ENCODE results near the gene C1orf226. TPM values are rescaled to one million over a fixed set of nuclear protein-coding genes. Genes with fewer than 3 reads are reported as not detected.
"Not testable (repeated sequence)": the region's sequence is repeated elsewhere in the genome, so short reads cannot be mapped to it uniquely, and the experiment has no call there.

C1orf226 gene
- polyA plus RNA-seq, 3 donors: 15.1 to 32.9 (median 19.7) TPM

DNA sequence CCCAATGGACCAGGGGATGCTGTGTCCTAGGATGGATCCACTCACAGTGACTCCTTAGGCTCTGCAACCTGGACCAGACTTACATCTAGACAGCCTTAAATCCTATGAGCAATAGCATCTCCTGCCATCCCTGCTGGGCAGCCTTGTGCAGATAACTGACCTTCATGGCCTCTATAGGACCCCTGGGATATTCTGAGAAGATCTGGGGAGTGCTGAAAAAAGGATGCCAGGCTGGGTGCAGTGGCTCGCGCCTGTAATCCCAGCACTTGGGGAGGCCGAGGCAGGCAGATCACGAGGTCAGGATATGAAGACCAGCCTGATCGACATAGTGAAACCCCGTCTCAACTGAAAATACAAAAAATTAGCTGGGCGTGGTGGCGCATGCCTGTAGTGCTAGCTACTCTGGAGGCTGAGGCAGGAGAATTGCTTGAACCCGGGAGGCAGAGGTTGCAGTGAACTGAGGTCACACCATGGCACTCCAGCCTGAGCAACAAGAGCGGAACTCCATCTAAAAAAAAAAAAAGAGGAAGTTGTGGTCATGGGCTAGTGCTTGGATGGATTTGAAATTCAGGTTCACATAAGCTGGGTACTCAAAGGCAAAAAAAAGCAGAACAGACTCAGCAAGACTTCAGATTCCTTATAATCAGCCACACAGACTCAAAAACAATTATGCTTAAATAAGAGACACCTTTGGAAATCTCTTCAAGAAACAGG, 41.3 kb downstream of the C1orf226 start:
- no peak for DNase-seq (ENCODE audit: extremely low read depth in 1 of 11, low read depth in 9 of 11, low spot score in 4 of 11)

DNA sequence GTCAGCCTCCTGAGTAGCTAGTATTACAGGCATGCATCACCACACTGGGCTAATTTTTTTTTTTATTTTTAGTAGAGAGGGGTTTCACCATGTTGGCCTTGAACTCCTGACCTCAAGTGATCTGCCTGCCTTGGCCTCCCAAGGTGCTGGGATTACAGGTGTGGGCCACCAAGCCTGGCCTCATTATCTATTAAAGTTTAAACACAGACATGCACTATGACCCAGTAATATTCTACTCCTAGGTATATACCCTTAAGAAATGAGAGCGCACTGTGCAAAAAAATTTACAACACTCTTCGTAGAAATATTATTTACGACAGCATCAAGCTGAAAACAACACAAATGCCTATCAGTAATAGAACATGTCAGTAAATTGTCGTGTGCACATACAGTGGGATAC, 49.1 kb downstream of the C1orf226 start:
- DNase-seq (ENCODE audit: extremely low read depth in 1 of 11, low read depth in 9 of 11, low spot score in 4 of 11): no peak

DNA sequence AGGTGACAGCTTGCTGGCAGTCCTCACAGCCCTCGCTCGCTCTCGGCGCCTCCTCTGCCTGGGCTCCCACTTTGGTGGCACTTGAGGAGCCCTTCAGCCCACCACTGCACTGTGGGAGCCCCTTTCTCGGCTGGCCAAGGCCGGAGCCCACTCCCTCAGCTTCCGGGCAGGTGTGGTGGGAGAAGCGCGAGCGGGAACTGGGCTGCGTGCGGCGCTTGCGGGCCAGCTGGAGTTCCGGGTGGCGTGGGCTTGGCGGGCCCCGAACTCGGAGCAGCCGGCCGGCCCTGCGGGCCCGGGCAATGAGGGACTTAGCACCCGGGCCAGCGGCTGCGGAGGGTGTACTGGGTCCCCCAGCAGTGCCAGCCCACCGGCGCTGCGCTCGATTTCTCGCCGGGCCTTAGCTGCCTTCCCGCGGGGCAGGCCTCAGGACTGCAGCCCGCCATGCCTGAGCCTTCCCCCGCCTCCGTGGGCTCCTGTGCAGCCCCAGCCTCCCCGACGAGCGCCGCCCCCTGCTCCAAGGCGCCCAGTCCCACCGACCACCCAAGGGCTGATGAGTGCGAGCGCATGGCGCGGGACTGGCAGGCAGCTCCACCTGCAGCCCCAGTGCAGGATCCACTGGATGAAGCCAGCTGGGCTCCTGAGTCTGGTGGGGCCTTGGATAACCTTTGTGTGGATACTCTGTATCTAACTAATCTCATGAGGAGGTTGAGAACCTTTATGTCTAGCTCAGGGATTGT, 51.6 kb downstream of the C1orf226 start:
- not testable (repeated sequence) for DNase-seq (ENCODE audit: extremely low read depth in 1 of 11, low read depth in 9 of 11, low spot score in 4 of 11)

Other genes with a start within 250 kb of the C1orf226 start
- 1 to 10 TPM in 1 of 3 donors, under 1 TPM in 2; 0.45 to 5.1 (median 0.90) TPM for gene SPATA46, start 4.9 kb upstream of the C1orf226 start, polyA plus RNA-seq (ENCODE audit: insufficient read length in 3 of 3)
- gene SH2D1B, start 30.4 kb downstream of the C1orf226 start, polyA plus RNA-seq (ENCODE audit: insufficient read length in 3 of 3): under 1 TPM; 0.11 to 0.39 (median 0.16) TPM
- gene UHMK1, start 116.1 kb downstream of the C1orf226 start, polyA plus RNA-seq (ENCODE audit: insufficient read length in 3 of 3): 10 to 100 TPM; 31.9 to 44.2 (median 38.5) TPM
- gene UAP1, start 180.0 kb downstream of the C1orf226 start, polyA plus RNA-seq (ENCODE audit: insufficient read length in 3 of 3): 10 to 100 TPM; 32.0 to 34.5 (median 33.6) TPM

Measured in renal cortex interstitium (tissue), 11 donors.